ENCODE data around the gene CCNG1.
"Not testable (repeated sequence)": the region's sequence is repeated elsewhere in the genome, so short reads cannot be mapped to it uniquely, and the experiment has no call there.

CCNG1 gene, protein sequence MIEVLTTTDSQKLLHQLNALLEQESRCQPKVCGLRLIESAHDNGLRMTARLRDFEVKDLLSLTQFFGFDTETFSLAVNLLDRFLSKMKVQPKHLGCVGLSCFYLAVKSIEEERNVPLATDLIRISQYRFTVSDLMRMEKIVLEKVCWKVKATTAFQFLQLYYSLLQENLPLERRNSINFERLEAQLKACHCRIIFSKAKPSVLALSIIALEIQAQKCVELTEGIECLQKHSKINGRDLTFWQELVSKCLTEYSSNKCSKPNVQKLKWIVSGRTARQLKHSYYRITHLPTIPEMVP

GRCh38 chr5:163437309-163438182, at the start of gene CCNG1:
TSS of gene CCNG1 (plus strand) at chr5:163437595. CDS start at chr5:163439257, 1,662 bp downstream.
- peak; percentile 98 for DNase-seq (ENCODE audit: low read depth, low spot score)

- no peak for DNase-seq (ENCODE audit: low read depth, low spot score)
Measured at GRCh38 chr5:163395792-163396191, 41.6 kb upstream of the CCNG1 start.

- not testable (repeated sequence) for DNase-seq (ENCODE audit: low read depth, low spot score)
Measured at GRCh38 chr5:163396818-163397340, 40.5 kb upstream of the CCNG1 start.

DNA sequence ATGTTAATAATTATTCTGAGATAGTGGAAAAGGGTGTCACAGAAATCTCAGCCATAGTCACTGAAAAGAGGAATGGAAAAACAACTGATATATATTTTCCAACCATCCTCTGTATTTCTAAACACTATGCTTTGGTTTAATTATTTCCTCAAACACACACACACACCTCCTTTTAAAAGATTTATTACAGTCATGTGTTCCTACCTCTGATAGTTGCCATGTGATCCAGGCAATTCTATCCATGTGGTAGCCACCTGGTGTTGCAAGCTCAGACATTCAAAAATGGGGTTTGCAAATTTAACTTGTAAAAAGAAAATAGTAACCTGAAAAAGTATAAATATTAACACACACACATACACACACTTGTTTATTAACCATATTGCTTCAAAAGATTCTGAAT, 40.0 kb upstream of the CCNG1 start:
- DNase-seq (ENCODE audit: low read depth, low spot score), result no peak

GRCh38 chr5:163399923-163400322, 37.5 kb upstream of the CCNG1 start:
- DNase-seq (ENCODE audit: low read depth, low spot score), result no peak

DNA sequence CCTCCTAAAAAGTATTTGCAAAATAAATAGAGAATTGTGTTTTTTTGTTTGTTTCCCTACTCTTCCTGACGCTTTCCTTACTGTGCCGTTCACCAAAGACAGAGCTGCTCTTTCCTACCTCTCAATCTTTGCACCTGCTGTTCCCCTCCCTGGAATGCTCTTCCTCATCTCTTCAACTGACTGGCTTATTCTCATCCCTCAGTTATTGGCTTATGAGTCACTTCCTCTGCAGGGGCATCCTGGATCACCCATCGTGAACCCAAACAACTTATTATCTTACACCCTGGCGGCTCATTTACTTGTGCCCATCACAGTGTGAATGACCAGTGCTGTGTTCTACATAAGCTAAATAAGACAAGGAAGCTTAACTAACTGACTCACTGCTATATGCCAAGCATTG, 36.1 kb upstream of the CCNG1 start:
- DNase-seq (ENCODE audit: low read depth, low spot score), result no peak

DNA sequence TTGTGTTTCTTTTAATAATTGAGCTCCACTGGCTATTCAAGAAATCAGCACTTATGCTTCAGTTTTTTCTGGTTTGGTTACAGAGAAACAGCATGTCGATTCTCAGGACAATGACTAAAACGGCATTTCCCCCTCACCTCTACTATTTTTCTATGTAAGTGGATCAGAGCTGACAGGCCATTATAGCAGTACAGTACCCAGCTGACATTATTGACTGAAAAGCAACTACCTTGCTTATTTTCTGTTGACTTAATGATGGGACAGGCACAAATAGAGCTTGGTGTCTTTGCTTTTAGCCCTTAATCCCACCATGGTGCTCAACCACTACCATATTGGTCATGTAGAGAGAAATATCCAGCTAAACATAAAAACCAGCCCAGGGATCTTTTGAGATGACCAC, 35.4 kb upstream of the CCNG1 start:
- DNase-seq (ENCODE audit: low read depth, low spot score), result no peak

DNA sequence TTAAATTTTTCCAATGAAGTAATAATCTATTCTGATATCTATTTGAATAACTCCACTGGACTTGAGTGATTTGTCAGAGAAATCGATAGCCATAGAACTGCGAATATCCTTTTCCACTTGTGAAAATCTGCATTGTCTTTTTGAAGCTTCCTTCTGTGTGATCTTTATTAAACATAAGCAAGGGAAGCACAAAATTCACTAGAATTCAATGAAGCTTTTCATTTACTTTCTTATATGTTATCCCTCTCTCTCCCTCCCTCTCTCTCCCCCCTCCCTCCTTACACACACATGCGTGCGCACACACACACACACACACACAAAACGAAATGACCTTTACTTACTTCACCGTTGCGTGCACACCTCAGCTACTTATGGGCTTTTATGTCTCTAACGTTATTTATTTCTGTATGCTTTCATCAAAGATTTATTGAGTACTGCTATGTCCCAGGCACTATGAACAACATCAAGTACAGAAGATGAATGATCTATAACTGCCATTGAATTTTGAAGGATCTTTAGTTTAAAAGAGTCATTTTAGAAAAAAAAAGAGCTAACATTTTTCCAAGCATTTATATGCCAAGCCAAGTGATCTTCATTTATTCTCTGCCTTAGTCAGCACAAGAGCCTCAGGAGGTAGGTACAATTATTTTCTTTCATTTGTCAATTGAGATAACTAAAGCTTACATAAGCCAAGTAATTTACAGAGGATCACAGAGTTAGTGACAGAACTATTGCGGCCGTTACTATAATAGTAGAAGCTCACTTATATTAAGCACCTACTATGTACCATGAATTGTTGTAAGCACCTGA, 32.8 kb upstream of the CCNG1 start:
- DNase-seq (ENCODE audit: low read depth, low spot score), result no peak

- peak; percentile 70 for DNase-seq (ENCODE audit: low read depth, low spot score)
Measured at GRCh38 chr5:163407034-163407655, 30.2 kb upstream of the CCNG1 start.

- DNase-seq (ENCODE audit: low read depth, low spot score), result peak; percentile 79
Measured at GRCh38 chr5:163408311-163408923, 29.0 kb upstream of the CCNG1 start.

- no peak for DNase-seq (ENCODE audit: low read depth, low spot score)
Measured at GRCh38 chr5:163409384-163409783, 28.0 kb upstream of the CCNG1 start.

DNA sequence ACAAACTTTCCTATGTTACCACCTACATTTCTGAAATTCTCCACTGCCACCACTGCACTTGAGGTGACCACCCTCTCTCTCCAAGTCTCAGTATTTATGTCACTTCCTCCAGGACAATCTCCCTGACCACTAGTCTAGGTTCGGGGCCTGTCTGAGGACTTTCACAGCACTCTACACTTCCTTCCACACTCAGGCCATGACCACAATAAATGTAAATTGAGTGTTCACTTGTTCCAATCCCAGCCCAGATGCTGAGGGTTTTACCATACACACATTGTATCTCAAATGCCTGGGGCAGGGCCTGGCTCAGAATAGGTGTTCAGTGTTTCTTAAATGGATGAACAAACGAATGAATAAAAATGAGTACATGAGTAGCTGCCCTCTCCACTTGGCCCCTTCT, 26.9 kb upstream of the CCNG1 start:
- no peak for DNase-seq (ENCODE audit: low read depth, low spot score)

DNA sequence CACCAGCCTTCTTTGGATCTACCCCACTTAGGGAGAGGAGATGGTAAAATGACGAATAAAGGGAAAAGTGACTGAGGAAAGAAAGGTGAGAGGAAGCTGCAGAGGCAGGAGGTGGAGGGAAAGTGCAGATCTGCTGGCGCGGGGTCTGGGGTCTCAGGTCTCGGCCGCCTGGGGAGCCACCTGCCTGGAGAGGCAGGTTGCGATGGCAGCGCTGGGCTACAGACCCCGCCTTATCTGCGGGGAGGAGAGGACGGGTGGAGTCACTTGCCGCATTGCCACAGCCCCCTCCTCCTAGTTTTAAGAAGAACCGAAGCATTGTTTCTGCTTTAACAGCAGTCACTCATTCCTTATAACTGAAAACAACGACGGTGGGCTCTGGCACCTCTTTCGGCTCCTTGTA, 21.7 kb upstream of the CCNG1 start:
- DNase-seq (ENCODE audit: low read depth, low spot score), result not testable (repeated sequence)

DNA sequence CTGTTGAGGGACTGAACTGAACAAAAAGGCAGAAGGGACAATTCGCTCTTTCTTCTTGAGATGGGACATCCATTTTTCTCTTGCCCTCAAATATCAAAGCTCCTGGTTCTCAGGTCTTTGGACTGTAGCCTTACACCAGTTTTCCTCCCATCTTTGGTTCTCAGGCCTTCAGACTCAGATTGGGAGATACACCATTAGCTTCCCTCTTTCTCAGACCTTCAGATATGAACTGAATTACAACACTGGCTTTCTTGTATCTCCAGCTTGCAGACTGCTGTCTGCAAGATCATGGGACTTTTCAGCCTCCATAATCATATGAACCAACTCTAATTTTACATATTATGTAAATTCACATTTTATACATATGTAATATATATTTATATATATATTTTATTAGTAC, 12.6 kb upstream of the CCNG1 start:
- DNase-seq (ENCODE audit: low read depth, low spot score), result no peak

- not testable (repeated sequence) for DNase-seq (ENCODE audit: low read depth, low spot score)
Measured at GRCh38 chr5:163426128-163426527, 11.3 kb upstream of the CCNG1 start.

DNA sequence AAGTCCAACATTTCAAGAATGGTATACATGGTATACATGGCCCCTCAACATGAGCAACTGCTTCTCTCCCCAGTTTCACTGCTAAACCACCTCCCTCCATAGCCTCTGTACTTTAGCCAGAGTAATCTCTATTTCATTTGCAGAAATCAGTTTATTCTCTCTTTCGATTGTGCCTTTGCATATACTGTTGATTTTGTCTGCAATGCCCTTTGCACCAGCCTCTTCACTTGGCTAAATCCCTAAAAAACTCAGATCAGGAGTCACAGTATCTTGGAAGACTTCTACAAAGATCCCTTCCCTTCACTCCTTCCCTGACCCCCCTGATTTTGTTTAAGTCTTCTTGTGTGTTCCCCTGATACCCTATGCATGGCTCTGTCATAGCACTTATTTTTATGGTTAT, 4.9 kb upstream of the CCNG1 start:
- no peak for DNase-seq (ENCODE audit: low read depth, low spot score)

- no peak for DNase-seq (ENCODE audit: low read depth, low spot score)
Measured at GRCh38 chr5:163433271-163433670, 4.1 kb upstream of the CCNG1 start.

GRCh38 chr5:163434401-163434866, 3.0 kb upstream of the CCNG1 start:
- peak; percentile 82 for DNase-seq (ENCODE audit: low read depth, low spot score)

GRCh38 chr5:163436515-163436914, 880 bp upstream of the CCNG1 start:
- DNase-seq (ENCODE audit: low read depth, low spot score), result peak; percentile 32

- DNase-seq (ENCODE audit: low read depth, low spot score), result no peak
Measured at GRCh38 chr5:163437011-163437308, 435 bp upstream of the CCNG1 start.

DNA sequence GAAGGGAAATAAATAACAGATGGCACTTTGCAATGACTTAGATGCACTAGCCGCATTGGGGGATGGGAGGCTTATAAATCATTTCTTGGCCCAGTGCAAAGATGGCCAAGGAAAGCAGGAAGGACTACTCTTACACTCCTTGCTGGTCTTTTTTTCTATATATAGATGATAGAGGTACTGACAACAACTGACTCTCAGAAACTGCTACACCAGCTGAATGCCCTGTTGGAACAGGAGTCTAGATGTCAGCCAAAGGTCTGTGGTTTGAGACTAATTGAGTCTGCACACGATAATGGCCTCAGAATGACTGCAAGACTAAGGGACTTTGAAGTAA, 1.7 kb downstream of the CCNG1 start:
- DNase-seq (ENCODE audit: low read depth, low spot score), result peak; percentile 77

Measured in astrocyte of the hippocampus (primary cell).